RWPE1 (cell line): ENCODE results near the gene MXD4.
"Not testable (repeated sequence)": the region's sequence is repeated elsewhere in the genome, so short reads cannot be mapped to it uniquely, and the experiment has no call there.

Experiments used
- CTCF ChIA-PET: fragments of 350-600 bp; sonication (Branson Sonifier 250); formaldehyde crosslinking; extraction: SDS; loops from one replicate; lab custom pipeline; 2021; lab: Yijun Ruan, JAX
- POLR2A ChIA-PET: fragments of 400-600 bp; formaldehyde crosslinking; extraction: SDS; loops from one replicate; lab custom pipeline; 2020; ENCODE audit warnings: antibody characterized with exemption; ENCODE audit not compliant: low non-redundant PET; lab: Yijun Ruan, JAX
- DNase-seq: peaks from one replicate; pipeline ENCODE4 v3.0.0; 2012; ENCODE audit warnings: low spot score
- H3K27ac ChIP-seq: fragments of 450-650 bp; 2 replicates; pipeline ENCODE4 v1.5.1; 2017
- CTCF ChIP-seq: fragments of 450-650 bp; conservative IDR thresholded peaks from 2 replicates; pipeline ENCODE4 v1.5.1; 2017; ENCODE audit warnings: low read depth, mild to moderate bottlenecking

The MXD4 gene

GRCh38 chr4:2219233-2219760 lies 42.6 kb downstream of the MXD4 start:
- ChIA-PET POLR2A (no interaction called here), CTCF (interaction anchor here (0.6 to 1.6 kb wide), 6 partner anchors 21 to 403 kb away, joined by 3 to 5 read pairs (median 4); no protein-coding TSS in a partner anchor)
- TF ChIP-seq CTCF, result no peak
- H3K27ac ChIP-seq, result no peak overlapping the region
- no peak for DNase-seq

- DNase-seq, result no peak
- ChIA-PET POLR2A (no interaction called here), CTCF (no interaction called here)
- TF ChIP-seq CTCF, result no peak
- no peak overlapping the region for H3K27ac ChIP-seq
Observed at GRCh38 chr4:2218436-2218835, 43.5 kb downstream of the MXD4 start.

DNA sequence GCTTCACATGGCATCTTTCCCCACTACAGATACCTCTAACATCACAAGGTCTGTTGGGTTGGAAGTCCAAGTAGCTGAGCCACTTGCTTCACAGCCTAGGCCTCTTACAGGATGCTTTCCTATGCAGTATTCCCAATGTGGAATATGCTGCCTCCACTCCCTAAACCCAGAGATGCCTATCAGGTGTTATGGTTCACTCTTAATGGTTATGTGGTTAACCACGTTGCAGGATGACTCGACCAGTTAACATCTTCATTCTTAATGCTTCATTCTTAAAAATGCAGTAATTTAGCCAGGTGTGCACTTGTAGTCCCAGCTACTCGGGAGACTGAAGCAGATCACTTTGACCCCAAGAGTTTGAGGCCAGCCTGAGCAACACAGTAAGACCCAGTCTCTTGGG lies 44.2 kb downstream of the MXD4 start:
- H3K27ac ChIP-seq, result no peak overlapping the region
- no peak for TF ChIP-seq CTCF
- ChIA-PET CTCF (no interaction called here), POLR2A (no interaction called here)
- DNase-seq, result peak; percentile 19

DNA sequence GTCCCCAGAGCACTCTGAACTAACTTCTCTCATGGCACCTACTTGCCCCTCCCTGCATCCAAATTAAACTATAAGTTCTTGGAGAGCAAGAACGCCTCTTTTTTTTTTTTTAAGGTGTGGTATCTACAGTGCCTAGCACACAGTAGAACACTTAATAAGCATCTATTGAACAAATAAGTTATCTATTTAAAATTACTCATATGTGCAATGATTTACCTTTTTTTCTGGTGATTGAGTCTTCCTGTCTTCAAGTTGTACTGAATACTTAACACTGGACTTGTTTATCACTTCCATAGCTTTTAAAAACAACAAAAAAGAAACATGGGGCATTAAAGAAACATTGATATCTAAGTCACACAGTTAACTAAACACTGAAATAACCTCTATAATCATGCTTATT lies 49.1 kb downstream of the MXD4 start:
- no peak for TF ChIP-seq CTCF
- H3K27ac ChIP-seq, result no peak overlapping the region
- CTCF ChIA-PET, result no interaction called here
- POLR2A ChIA-PET, result interaction anchor here (0.5 kb wide), 1 partner anchor 254 kb away, joined by 6 read pairs; no protein-coding TSS in a partner anchor
- no peak for DNase-seq

- CTCF ChIA-PET, DNase-seq, H3K27ac ChIP-seq, POLR2A ChIA-PET: not testable (repeated sequence)
Observed at GRCh38 chr4:2202789-2203188, 59.1 kb downstream of the MXD4 start.
